NCI-H2107 treated with DMSO at 0.1 percent for 48 hours (cell line): ENCODE data around the gene MINK1.
A peak's percentile ranks its signal among the peaks of the same experiment; 100 is the strongest.

Experiments
- DNase-seq: peaks from one replicate; lab custom pipeline; 2025; ENCODE audit not compliant: unreplicated experiment; lab: John Stamatoyannopoulos, UW

MINK1 gene

DNA sequence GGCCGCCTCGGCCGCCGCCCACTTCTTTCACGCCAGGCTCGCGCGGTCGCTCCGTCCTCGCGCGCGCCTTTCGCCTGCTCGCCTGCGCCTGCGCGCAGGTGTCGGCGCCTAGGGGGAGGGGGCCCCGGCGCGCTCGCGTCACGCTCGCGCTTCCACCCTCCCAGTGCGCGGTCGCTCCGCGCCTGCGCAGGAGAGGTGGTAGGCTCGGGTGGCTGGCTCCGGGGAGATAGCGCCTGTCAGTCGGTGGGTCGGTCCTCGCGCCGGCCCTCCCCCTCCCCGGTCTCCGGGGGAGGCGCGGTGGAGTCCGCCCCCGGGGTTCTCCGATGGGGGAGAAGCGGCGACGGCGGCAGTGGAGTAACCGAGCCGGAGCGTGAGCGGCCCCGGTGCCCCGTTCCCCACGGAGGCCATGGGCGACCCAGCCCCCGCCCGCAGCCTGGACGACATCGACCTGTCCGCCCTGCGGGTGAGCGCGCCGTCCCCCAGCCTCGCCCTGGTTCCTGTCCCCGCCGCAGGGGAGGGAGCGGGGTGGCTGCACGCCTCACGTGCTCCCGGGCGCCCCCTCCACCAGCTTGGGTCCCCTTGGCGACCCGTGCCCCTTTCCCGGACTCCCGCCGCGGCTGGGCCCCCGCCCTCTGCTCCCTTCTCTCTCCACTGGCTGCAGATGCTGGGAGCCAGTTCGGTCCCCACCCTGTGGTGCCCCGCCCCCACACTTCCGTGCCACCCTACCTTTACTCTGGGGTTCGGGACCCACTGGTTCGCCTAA lies at the start of gene MINK1:
TSS of gene MINK1 (plus strand) at position 163 of the 763 bp plus-strand sequence. CDS start at position 407, 244 bp downstream.
- DNase-seq: peak; percentile 43

DNA sequence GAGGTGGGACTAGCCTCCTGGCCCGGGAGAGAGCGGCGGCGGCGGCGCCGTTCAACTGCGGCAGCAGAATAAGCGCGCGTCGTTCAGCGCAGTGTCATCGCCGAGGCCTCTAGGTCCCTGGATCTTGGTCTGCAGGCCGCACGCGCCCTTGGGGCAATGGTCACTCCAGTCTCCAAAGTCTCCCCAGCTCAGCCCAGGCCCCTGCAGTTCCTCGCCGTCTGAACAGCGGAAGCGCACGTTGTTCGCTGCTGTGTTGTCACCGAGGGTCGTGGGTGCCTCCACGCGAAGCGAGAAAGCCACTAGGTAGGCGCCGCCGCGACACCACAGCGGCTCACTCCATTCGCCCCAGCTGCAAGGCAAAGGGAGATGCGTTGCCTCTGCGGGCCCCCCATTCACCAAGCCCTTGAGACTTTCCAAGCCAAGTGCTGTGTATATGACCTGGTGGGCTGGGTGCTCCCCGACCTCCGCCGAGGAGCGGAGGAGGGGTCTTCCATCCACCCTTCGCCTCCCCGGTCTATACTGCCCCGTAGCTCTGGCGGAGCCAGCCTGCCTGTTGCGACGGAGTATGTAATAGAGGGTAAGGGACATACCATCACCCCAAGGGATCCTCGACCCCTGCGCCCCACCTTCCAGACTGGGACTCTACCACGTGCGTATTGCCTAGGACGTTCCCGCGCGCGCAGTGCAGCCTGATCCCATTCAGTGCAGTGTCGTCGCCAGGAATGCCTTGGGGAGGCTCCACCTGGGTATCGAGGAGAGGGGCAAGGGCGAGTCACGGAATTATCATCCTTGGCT lies 47.6 kb upstream of the MINK1 start:
- DNase-seq: no peak

DNA sequence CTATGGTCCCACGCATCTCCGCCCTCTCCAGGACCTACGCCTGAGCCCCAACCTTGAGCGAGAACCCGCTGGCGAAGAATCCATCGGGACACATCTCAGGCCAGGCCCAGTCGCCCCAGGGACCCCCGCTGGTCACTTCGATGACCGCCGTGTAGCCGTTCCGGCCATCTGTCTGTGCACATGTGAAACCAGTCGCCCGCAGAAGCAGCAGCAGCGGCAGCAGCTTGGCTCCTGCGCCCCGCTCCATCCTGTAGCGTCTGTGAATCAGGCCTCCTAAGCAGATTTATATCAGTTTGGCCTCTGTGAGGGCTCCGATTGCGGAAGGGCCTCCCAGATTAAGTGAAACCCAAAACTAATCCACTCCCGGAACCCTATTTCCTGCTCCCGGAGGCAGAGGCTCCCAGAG lies 47.0 kb upstream of the MINK1 start, which contains the start of gene VMO1:
TSS of gene VMO1 (minus strand) at position 259 of the 406 bp plus-strand sequence. CDS start at position 247, 12 bp downstream.
- DNase-seq: no peak

DNA sequence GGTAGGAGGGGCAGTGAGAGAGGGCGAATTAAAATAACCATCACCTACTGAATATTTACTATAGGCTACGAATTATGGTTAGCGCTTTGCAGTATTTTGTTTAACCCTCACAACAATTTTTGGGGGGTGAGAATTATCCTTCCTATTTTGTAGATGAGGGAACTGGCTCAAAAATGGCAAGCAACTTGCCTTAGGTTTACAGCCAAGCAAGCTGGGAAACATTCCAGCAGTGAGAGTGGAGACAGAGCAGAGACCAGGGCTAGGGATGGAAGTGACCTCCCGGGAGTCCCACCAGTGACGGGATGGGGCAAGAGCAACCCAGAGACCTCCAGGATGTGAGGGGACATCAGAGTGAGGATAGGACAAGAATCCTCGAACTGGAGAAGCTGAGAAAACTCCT lies 46.6 kb upstream of the MINK1 start:
- no peak for DNase-seq

DNA sequence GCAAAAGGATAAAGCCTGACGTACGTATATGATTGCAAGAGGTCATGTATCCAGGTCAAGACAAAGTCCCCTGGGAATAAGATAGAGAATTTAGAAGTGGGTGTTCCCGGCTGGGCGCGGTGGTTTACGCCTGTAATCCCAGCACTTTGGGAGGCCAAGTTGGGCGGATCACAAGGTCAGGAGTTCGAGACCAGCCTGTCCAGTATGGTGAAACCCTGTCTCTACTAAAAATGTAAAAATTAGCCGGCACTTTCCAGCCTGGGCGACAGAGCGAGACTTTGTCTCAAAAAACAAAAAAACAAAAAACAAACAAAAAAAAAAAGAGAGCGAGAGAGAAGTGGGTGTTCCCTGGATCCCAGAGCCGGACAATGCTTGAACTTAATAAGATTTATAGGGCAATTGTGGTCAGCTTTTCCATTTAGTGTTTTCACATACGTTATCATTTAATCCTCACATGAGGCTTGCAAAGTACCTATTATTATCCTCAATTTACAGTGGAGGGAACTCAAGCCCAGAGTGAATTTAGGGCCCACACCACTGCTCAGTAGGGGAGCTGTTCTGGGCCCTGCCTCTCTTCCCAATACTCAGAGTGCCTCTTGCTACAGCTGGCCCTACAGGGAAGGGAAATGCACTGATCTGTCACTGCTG lies 44.9 kb upstream of the MINK1 start:
- no peak for DNase-seq

DNA sequence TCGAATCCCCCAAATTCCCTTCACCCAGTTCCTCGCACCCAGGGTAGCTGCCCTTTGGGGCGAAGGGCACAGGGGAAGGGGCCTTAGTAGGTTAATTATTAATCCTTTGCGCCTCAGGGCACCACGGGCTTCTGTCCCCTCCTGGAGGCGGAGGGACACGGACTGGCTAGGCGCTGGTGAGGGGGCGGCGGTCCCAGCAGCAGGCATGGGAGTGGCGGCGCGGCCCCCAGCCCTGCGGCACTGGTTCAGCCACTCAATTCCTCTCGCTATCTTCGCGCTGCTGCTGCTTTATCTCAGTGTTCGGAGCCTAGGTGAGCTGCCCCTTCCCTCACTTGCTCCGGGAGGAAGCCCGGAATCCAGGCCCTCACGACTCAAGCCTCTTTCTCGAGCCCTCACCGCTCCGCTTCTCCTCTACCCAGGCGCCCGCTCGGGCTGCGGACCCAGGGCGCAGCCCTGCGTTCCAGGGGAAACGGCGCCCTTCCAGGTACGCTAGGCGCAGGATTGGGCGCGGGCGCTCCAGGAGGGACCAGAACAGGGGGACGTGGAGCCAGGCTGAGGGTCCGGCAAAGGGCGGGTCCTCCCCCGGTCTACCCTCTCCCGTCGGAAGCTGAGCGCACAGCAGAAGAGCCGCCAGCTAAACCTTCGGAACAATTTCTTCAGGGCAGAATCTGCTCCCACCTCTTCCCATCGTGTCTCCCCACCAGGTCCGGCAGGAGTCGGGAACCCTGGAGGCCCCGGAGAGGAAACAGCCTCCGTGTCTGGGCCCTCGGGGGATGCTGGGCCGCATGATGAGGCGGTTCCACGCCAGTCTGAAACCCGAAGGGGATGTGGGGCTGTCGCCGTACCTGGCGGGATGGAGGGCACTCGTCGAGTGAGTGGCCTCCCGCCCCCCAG lies 44.1 kb upstream of the MINK1 start, which contains the start of gene GLTPD2:
TSS of gene GLTPD2 (plus strand) at position 158 of the 894 bp plus-strand sequence. CDS start at position 206, 48 bp downstream.
- no peak for DNase-seq

DNA sequence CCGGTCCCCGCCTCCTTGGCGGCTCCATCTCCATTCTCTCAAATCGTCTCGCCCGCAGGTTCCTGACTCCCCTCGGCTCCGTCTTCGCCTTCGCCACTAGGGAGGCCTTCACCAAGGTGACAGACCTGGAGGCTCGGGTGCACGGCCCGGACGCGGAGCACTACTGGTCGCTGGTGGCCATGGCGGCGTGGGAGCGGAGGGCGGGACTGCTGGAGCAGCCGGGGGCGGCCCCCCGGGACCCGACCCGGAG lies 43.5 kb upstream of the MINK1 start:
- no peak for DNase-seq

DNA sequence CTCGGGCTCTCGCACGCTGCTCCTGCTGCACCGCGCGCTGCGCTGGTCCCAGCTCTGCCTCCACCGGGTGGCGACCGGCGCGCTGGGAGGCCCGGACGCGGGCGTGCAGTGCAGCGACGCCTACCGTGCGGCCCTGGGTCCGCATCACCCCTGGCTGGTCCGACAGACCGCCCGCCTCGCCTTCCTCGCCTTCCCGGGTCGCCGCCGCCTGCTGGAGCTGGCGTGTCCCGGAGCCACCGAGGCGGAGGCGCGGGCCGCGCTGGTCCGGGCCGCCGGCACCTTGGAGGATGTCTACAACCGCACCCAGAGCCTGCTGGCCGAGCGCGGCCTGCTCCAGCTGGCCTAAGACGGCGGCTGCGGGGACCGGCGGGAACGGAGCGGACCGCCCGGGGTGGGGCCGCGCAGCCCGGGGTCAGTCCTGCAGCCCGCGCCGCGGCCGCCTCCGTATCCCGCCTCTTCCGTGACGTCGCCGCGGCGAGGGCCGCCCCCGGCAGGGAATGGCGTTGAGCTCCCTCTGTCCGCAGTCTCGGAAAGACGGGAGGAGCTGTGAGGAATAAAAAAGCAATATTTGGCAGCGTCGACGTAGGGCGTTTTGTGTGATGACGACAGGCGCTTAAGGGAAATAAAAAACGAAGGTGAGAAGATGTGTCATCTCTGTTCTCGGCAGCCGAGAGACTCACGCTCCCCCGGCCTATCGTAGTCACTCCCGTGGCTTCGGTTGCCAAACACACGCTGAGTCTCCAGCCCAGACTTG lies 43.0 kb upstream of the MINK1 start:
- DNase-seq: peak; percentile 12

DNA sequence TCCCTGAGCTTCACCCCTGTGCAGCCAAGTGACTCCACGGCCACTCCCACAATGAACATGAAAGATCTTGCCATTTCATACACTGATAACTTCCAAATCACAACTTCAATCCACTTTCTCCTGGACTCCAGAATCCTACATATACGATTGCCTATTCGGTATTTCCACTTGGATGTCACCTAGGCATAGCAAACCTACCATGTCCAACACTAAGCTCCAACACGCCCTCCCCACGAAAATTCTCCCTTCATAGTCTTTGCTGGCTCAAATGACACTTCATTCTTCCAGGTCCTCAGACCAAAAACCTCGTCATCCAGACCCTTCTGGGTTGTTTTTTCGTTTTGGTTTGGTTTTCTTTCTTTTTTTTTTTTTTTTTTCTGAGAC lies 42.4 kb upstream of the MINK1 start:
- no peak for DNase-seq

DNA sequence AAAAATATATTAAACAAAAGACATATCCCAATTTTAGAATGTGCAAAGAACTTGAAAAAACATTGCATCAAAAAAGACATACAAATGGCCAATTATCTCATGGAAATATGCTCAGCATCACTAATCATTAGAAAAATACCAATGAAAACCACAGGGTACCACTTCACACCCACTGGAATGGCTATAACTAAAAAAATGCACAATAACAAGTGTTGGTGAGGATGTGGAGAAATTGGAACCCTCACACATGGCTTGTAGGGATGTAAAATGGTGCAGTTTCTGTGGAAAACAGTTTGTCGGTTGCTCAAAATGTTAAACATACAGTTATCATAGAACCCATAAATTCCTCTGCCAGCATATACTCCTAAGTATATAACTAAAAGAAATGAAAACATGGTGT lies 38.0 kb upstream of the MINK1 start:
- DNase-seq: no peak

DNA sequence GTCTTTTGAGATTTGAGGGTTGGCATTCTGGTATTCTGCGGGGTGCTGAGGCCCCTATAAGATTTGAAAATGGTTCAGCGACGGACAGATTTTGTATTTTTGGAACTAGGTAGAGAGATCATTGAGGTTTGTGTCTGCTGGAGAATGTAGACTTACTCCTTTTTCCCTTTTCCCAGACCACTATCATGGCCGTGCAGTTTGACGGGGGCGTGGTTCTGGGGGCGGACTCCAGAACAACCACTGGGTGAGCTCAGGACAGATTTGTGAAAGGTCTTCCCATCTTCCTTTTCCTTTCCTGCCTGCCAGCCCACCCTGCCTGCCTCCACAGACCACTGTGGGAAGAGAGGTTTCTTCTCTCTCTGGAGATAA lies 36.6 kb upstream of the MINK1 start:
- DNase-seq: no peak

DNA sequence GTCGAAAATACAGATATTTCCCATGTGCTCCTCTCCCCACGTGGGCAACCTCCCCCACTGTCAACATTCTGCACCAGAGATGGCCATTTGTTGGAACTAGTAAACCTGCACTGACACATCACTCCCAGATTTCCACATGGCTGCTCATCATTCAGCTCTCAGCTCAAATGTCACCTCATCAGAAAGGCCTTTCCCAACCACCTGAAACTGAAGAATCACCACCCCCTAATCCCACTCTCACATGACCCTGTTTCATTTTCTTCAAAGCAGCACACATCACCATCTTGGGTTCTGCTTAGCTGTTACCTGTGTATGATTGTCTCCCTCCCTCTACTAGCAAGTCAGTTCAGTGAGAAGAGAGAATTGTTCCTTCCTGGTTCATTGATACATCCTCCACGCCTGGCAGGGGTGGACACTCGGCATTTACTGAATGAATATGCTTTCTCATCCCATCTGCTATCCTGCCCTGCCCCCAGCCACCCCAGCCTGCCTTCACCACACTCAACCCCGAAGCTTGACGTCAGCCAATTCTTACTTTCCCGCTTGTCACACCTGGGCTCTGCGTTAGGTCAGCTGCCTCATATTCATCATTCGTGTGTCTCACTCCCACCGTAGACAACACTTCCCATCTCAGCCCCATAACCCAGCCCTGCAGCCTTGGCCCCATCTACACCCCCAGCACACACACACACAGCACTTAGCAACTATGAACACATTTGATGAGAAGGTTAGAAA lies 32.5 kb upstream of the MINK1 start:
- peak; percentile 4 for DNase-seq

DNA sequence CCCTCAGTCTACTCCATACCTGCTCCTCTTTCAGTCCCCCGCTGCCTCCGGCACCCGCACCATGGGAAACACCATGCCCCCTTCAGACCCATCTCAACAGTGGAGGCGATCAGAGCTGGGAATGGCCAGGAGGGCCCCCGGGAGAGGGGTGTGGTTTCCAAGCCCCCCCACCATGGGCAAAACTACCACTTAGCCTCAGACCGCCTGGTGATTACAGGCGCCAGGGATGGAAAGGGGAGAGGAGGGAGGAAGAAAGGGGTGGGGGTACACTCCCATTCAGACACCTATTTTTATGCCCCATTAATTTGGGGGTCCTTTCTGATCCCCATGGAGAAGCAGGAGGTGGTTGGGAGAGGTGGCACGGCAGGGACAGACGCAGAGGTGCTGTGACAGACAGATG lies 30.9 kb upstream of the MINK1 start, which contains the start of gene C17orf114:
TSS of gene C17orf114 (minus strand) at position 101 of the 400 bp plus-strand sequence.
- no peak for DNase-seq

DNA sequence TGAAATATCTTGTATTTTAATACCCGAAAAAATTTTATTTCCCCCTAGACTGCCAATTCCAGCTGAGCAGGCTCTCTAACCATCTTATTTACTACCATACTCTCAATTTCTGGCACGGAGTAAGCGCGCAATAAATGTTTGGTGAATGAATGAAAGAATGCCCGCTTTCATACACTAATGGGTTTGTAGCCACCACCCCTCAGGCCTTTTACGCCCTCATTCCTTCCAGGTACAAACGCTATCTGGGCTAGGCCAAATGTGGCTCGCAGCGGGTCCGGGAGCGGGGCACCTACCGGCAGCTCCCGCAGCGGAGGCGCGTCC lies 26.7 kb upstream of the MINK1 start:
- no peak for DNase-seq

DNA sequence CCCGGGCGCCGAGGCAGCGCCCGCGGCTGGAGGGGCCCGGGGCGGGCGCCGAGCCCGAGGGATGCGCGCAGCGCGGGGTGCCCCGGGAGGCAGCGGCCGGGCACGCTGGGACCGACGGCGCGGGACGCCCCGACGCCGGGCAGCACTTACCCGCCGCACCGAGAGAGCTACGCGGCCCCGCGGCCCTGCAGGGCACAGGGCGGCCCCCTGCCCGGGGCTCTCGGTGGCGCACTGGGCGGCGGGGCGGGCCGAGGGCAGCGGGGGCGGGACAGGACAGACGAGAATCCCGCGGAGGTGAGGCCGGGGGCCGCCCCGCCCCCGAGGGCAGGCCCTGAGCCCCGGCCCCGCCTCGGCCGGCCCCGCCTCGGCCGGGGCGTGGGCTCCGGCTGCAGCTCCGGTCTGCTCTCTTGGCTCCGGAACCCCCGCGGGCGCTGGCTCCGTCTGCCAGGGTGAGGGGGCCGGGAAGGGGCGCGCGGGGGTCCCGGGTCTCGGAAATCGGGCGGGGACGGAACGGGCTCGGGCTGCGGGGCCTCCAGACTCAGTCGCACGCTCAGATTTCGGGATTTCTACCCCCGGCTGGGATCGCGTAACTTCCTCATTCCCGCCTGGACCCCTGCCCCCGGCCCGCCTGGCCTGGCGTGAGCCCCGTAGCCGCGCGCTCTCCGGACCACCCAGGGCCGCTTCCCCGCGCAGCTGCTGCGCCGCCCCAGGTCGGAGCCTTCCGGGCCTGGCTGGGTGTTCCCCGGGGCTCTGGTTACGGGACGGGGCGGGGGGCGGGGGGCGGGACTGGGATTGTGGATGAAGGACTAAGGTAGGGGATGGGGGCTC lies 26.1 kb upstream of the MINK1 start, which contains the start of gene PLD2:
TSS of gene PLD2 (plus strand) at position 376 of the 828 bp plus-strand sequence. CDS start 621 bp downstream, outside the sequence.
- DNase-seq: no peak

DNA sequence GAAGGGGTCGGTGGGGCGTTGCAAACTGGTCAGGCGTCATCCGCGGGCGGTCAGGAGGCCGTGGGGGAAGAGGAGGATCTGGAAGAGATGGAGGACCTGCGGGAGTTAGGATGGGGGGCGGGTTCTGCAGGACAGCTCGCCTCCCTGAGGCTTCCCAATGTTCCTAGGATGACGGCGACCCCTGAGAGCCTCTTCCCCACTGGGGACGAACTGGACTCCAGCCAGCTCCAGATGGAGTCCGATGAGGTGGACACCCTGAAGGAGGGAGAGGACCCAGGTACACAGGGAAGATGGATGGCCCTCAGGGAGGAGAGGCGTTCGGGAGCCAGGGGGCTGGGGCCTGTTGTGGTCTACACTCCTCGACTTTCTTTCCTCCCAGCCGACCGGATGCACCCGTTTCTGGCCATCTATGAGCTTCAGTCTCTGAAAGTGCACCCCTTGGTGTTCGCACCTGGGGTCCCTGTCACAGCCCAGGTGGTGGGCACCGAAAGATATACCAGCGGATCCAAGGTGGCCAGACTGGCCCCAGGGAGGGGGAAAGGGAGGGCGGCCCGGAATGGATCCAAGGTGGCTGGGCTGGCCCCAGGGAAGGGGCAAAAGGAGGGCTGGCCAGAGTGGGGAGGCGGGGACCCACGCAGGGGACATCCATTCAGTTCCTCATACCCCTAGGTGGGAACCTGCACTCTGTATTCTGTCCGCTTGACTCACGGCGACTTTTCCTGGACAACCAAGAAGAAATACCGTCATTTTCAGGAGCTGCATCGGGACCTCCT lies 25.3 kb upstream of the MINK1 start:
- no peak for DNase-seq

DNA sequence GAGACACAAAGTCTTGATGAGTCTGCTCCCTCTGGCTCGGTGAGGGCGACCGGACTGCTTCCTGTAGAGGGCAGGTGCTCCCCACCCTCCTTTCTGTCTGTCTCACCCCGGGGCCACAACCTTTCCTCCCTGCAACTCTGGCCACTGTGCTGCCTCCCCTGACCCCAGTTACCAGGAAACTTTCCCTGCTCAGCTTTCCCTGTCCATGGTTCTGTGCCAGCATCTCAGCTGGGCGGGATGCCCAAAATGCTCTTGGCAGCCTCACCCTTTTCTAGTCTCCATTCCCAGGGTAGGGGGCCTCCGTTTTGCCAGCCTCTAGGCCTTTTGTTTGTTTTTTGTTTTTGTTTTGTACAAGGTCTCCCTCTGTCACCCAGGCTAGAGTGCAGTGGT lies 24.8 kb upstream of the MINK1 start:
- DNase-seq: no peak
